SK-N-MC (cell line): ENCODE results near the gene DDX6.
"Not testable (repeated sequence)": the region's sequence is repeated elsewhere in the genome, so short reads cannot be mapped to it uniquely, and the experiment has no call there.

ENCODE experiments used
- EZH2 ChIP-seq: fragments of 200-600 bp; sonication (generic); IDR thresholded peaks from one replicate; pipeline ENCODE4 v1.6.1; 2017; ENCODE audit warnings: antibody characterized with exemption
- POLR2AphosphoS5 ChIP-seq: IDR thresholded peaks from 2 replicates; pipeline ENCODE4 v1.6.1; 2012; ENCODE audit warnings: mild to moderate bottlenecking, low read depth, low read length, borderline replicate concordance

DNA sequence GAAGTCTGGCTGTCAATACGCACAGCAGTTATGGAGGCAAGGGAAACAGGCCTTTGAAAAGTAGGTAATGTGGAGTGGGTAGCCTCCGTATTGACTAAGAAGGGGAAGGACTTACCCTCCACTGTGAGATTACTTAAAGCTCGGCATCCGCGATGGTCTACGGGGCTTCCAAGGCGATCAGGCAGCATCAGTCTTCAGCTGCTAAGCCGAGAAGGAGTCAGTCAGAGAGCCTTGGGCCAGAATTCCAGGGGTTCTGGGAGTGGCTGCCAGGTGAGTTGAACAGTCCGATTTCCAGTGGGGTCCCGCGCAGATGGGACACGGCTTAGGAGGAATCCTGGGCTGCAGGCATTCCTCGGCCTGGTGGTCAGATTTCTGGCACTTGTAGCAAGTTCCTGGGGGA lies 70.9 kb downstream of the DDX6 start:
- TF ChIP-seq EZH2, POLR2AphosphoS5: not testable (repeated sequence)
